ENCODE measurements around the gene EYA4.

Gene EYA4

GRCh38 chr6:133241086-133241900 is at the start of gene EYA4:
Gene EYA4 (plus strand): TSS chr6:133241357. CDS start chr6:133274781, 33,424 bp downstream.
- no peaks in the 10 kb centered on the region for H3K36me3 Mint-ChIP-seq (ENCODE audit: low read depth)
- peak within 1 kb of the TSS; percentile 29 for H3K4me3 Mint-ChIP-seq
- ATAC-seq (no peak), DNase-seq (no peak)
- no peak within 1 kb of the TSS for H3K27ac Mint-ChIP-seq
- peaks cover 15% of the 10 kb centered on the region for H3K4me1 Mint-ChIP-seq
- peaks cover 64% of the 10 kb centered on the region for H3K27me3 Mint-ChIP-seq
- no peaks in the 10 kb centered on the region for H3K9me3 Mint-ChIP-seq

- ATAC-seq (no peak), DNase-seq (no peak)
- Mint-ChIP-seq H3K27ac (no peak overlapping the region), H3K27me3 (no peaks in the 10 kb centered on the region), H3K36me3 (ENCODE audit: low read depth) (no peaks in the 10 kb centered on the region), H3K4me3 (no peak overlapping the region), H3K4me1 (no peaks in the 10 kb centered on the region), H3K9me3 (peaks cover 11% of the 10 kb centered on the region)
These were observed 47.8 kb upstream of the EYA4 start for GRCh38 chr6:133193396-133193795.

DNA sequence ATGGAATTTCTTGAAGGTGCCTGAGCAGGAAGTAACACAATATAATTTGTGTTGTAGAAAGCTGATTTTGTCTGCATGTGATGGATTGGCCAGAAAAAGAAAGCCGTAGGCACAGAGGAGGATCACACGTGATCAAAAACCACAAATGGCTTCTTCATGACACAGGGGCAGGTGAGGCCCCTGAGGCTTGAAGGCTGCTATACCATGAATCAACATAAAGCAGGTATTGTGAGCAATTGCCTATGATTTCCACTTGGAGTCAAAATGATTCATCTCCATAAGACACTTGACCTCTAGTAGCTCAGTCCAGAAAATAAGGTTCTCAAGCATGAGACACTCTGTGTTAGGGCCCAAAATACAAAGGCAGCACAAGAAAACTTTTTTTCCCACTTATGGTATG is 42.4 kb upstream of the EYA4 start:
- Mint-ChIP-seq H3K27me3 (no peaks in the 10 kb centered on the region), H3K4me1 (no peaks in the 10 kb centered on the region), H3K9me3 (peaks cover 11% of the 10 kb centered on the region), H3K4me3 (no peak overlapping the region), H3K36me3 (ENCODE audit: low read depth) (no peaks in the 10 kb centered on the region), H3K27ac (no peak overlapping the region)
- DNase-seq (no peak), ATAC-seq (no peak)

GRCh38 chr6:133201231-133201630 is 39.9 kb upstream of the EYA4 start:
- H3K4me3 Mint-ChIP-seq = no peak overlapping the region
- DNase-seq = no peak
- no peaks in the 10 kb centered on the region for H3K4me1 Mint-ChIP-seq
- H3K27ac Mint-ChIP-seq = no peak overlapping the region
- H3K9me3 Mint-ChIP-seq = no peaks in the 10 kb centered on the region
- H3K36me3 Mint-ChIP-seq (ENCODE audit: low read depth) = no peaks in the 10 kb centered on the region
- H3K27me3 Mint-ChIP-seq = no peaks in the 10 kb centered on the region
- ATAC-seq = no peak

DNA sequence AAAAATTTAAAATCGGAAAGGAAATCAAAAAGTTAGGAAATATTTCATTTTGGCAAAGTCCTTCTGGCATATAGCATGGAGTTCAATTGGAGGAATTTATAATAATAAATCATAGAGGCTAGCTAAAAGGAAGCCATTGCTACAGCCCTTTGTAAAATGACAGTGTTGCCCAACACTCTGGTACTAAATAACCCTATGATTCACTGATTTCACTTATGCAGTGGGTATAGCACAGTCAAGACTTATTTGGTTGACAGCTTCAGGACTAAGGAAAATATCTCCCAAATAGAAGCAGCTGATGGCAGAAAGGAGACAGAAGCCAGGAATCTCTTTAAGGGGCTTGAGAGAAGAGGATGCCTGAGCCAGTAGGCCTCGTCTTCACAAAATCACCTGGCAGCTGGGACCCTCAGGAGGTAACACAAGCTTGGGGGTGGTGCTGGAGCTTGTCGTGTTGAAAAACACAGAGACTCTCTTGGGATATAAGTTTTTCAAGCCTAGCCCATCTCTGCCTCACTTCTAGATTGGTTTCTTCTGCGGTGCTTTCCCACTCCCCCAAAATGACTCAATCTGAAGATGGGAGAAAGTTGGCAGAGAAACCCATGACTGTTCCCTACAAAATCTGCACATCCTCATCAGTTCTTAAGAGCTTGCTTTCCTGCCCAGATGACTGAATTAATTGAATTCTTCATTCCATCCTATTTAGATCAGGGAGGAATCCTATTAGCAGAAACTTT is 38.4 kb upstream of the EYA4 start:
- no peak for DNase-seq
- no peak for ATAC-seq
- Mint-ChIP-seq H3K9me3 (no peaks in the 10 kb centered on the region), H3K4me1 (no peaks in the 10 kb centered on the region), H3K27ac (no peak overlapping the region), H3K27me3 (no peaks in the 10 kb centered on the region), H3K36me3 (ENCODE audit: low read depth) (no peaks in the 10 kb centered on the region), H3K4me3 (no peak overlapping the region)

- ATAC-seq = no peak
- H3K4me3 Mint-ChIP-seq = no peak overlapping the region
- no peaks in the 10 kb centered on the region for H3K4me1 Mint-ChIP-seq
- H3K9me3 Mint-ChIP-seq = no peaks in the 10 kb centered on the region
- H3K27me3 Mint-ChIP-seq = no peaks in the 10 kb centered on the region
- no peak overlapping the region for H3K27ac Mint-ChIP-seq
- no peak for DNase-seq
- H3K36me3 Mint-ChIP-seq (ENCODE audit: low read depth) = no peaks in the 10 kb centered on the region
These were observed 37.8 kb upstream of the EYA4 start for GRCh38 chr6:133203344-133203697.

DNA sequence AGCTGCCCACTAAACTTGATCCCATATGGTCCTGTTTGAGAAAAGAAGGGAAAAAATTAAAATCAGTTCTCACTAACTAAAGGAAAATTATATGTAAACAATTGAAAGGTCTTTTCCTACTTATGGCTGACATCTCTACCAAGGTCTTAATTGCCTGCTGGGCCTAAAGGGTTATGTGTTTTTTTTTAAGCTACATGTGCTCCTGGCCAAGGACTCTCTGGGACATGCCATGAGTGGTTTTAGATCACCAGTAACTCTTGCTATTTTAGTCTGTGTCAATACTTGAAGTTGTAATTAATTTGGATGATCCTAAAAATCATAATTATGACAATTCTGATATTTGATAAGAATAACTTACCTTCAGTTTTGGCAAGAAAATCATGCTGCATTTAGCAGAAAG is 35.9 kb upstream of the EYA4 start:
- Mint-ChIP-seq H3K36me3 (ENCODE audit: low read depth) (no peaks in the 10 kb centered on the region), H3K4me1 (no peaks in the 10 kb centered on the region), H3K4me3 (no peak overlapping the region), H3K9me3 (peaks cover 5% of the 10 kb centered on the region), H3K27me3 (no peaks in the 10 kb centered on the region), H3K27ac (no peak overlapping the region)
- ATAC-seq (no peak), DNase-seq (no peak)

DNA sequence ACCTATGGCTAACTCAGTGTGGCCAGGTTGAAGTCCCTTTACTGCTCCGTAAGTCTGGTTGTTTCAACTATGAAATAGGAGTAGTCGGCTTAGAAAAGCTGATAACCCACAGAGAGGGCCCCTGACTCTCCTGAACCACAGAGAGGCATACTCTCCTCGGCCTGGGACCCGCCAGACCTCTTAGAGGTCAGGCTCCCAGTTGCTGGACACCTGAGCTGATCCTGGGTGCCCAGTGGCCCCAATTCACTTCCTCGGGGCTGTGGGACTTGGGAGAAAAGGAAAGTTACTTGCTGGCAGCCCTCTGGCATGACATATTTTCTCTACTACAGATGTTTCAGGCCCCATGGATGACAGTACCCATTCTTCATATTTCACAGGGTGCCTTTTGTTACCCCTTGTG is 34.2 kb upstream of the EYA4 start:
- Mint-ChIP-seq H3K36me3 (ENCODE audit: low read depth) (no peaks in the 10 kb centered on the region), H3K9me3 (peaks cover 5% of the 10 kb centered on the region)

GRCh38 chr6:133207754-133208153 is 33.4 kb upstream of the EYA4 start:
- H3K9me3 Mint-ChIP-seq = peaks cover 5% of the 10 kb centered on the region
- DNase-seq (no peak), ATAC-seq (no peak)
- no peaks in the 10 kb centered on the region for H3K4me1 Mint-ChIP-seq
- no peaks in the 10 kb centered on the region for H3K36me3 Mint-ChIP-seq (ENCODE audit: low read depth)
- H3K27me3 Mint-ChIP-seq = no peaks in the 10 kb centered on the region
- H3K27ac Mint-ChIP-seq = no peak overlapping the region
- no peak overlapping the region for H3K4me3 Mint-ChIP-seq

More for the DNA sequence above, 34.2 kb upstream of the EYA4 start:
- H3K4me3 Mint-ChIP-seq = no peak overlapping the region
- no peak for DNase-seq
- ATAC-seq = no peak
- no peaks in the 10 kb centered on the region for H3K4me1 Mint-ChIP-seq
- H3K27me3 Mint-ChIP-seq = no peaks in the 10 kb centered on the region
- no peak overlapping the region for H3K27ac Mint-ChIP-seq

GRCh38 chr6:133208183-133208755 is 32.9 kb upstream of the EYA4 start:
- H3K27me3 Mint-ChIP-seq = no peaks in the 10 kb centered on the region
- no peak overlapping the region for H3K4me3 Mint-ChIP-seq
- no peak overlapping the region for H3K27ac Mint-ChIP-seq
- DNase-seq (no peak), ATAC-seq (no peak)
- H3K9me3 Mint-ChIP-seq = peaks cover 5% of the 10 kb centered on the region
- H3K36me3 Mint-ChIP-seq (ENCODE audit: low read depth) = no peaks in the 10 kb centered on the region
- no peaks in the 10 kb centered on the region for H3K4me1 Mint-ChIP-seq

GRCh38 chr6:133214267-133214666 is 26.9 kb upstream of the EYA4 start:
- no peaks in the 10 kb centered on the region for H3K36me3 Mint-ChIP-seq (ENCODE audit: low read depth)
- H3K9me3 Mint-ChIP-seq = peaks cover 5% of the 10 kb centered on the region
- no peaks in the 10 kb centered on the region for H3K4me1 Mint-ChIP-seq
- H3K27ac Mint-ChIP-seq = no peak overlapping the region
- H3K27me3 Mint-ChIP-seq = peaks cover under 1% of the 10 kb centered on the region
- ATAC-seq (no peak), DNase-seq (no peak)
- H3K4me3 Mint-ChIP-seq = no peak overlapping the region

GRCh38 chr6:133218852-133219251 is 22.3 kb upstream of the EYA4 start:
- no peaks in the 10 kb centered on the region for H3K36me3 Mint-ChIP-seq (ENCODE audit: low read depth)
- H3K27me3 Mint-ChIP-seq = peaks cover 2% of the 10 kb centered on the region
- no peaks in the 10 kb centered on the region for H3K9me3 Mint-ChIP-seq
- DNase-seq = no peak
- H3K4me1 Mint-ChIP-seq = no peaks in the 10 kb centered on the region
- H3K4me3 Mint-ChIP-seq = no peak overlapping the region
- no peak overlapping the region for H3K27ac Mint-ChIP-seq
- no peak for ATAC-seq

- no peaks in the 10 kb centered on the region for H3K4me1 Mint-ChIP-seq
- ATAC-seq (no peak), DNase-seq (no peak)
These were observed 17.6 kb upstream of the EYA4 start for GRCh38 chr6:133223452-133224029.

GRCh38 chr6:133225560-133225959 is 15.6 kb upstream of the EYA4 start:
- H3K4me3 Mint-ChIP-seq = no peak overlapping the region
- no peak for DNase-seq
- peaks cover 4% of the 10 kb centered on the region for H3K9me3 Mint-ChIP-seq

More at GRCh38 chr6:133223452-133224029, 17.6 kb upstream of the EYA4 start:
- Mint-ChIP-seq H3K36me3 (ENCODE audit: low read depth) (no peaks in the 10 kb centered on the region), H3K27me3 (peaks cover 2% of the 10 kb centered on the region), H3K9me3 (peaks cover 4% of the 10 kb centered on the region), H3K27ac (no peak overlapping the region), H3K4me3 (no peak overlapping the region)

DNA sequence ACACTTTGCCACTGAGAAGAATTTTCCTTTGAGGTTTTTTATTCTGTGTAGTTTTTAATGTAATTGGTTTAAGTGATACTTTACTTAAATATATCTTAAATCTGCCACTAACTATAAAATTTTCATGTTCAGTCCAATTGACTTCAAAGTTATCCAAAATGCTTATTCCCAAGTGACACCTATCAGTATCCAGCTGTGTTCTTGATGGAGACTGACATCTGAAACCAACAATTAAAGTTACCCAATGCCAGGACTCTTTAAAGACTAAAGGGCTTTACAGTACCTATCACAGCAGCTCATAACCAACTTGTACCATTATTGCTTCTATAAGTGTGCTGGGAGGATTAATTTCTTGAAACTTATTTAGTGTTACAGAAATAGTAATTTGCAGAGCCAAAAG is 13.8 kb upstream of the EYA4 start:
- no peaks in the 10 kb centered on the region for H3K4me1 Mint-ChIP-seq

More at GRCh38 chr6:133225560-133225959, 15.6 kb upstream of the EYA4 start:
- Mint-ChIP-seq H3K27ac (no peak overlapping the region), H3K4me1 (no peaks in the 10 kb centered on the region), H3K36me3 (ENCODE audit: low read depth) (no peaks in the 10 kb centered on the region), H3K27me3 (no peaks in the 10 kb centered on the region)
- ATAC-seq = no peak

More for the DNA sequence above, 13.8 kb upstream of the EYA4 start:
- Mint-ChIP-seq H3K9me3 (peaks cover 4% of the 10 kb centered on the region), H3K27ac (no peak overlapping the region), H3K4me3 (no peak overlapping the region), H3K27me3 (no peaks in the 10 kb centered on the region), H3K36me3 (ENCODE audit: low read depth) (no peaks in the 10 kb centered on the region)
- ATAC-seq (no peak), DNase-seq (no peak)
